Measurements from ENCODE around the gene ARID3A.

Gene ARID3A

DNA sequence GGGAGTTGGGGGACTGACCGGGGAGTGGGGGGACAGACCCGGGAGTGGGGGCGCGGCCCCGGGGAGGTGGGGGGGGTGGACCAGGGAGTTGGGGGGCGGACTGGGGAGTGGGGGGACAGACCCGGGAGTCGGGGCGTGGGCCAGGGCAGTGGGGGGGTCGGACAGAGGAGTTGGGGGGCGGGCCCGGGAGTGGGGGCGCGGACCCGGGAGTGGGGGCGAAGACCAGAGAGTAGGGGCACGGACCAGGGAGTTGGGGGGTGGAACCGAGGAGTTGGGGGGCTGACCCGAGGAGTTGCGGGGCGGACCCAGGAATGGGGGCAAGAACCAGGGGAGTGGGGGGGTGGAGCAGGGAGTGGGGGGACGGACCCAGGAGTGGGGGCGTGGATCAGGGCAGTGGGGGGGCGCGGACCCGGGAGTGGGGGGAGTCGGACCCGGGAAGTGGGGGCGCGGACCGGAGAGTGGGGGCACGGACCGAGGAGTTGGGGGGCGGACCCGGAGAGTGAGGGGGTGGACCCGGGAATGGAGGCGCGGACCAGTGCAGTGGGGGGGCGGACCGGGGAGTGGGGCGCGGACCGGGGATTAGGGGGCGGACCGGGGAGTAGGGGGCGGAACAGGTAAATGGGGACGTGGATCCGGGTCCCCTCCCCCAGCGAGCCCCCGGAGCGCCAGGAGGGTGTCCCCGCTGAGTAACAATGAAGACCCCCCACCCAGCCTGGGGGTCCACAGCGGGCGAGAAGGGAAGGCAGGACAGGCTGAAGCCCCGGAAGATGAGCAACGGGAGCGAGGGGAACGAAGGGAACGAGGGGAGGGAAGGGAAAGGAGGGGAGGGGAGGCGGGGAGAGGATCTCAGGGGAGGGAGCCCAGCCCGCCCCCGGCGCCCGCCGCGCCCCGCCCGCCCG, 13.4 kb upstream of the ARID3A start:
- DNase-seq: peak; percentile 39 to 59

- DNase-seq: peak; percentile 85 to 91
Observed at GRCh38 chr19:913080-913748, 12.6 kb upstream of the ARID3A start, which contains the start of gene R3HDM4. Gene R3HDM4, minus strand, starts transcription at chr19:913219. Its CDS starts 62 bp downstream, at chr19:913157.

DNA sequence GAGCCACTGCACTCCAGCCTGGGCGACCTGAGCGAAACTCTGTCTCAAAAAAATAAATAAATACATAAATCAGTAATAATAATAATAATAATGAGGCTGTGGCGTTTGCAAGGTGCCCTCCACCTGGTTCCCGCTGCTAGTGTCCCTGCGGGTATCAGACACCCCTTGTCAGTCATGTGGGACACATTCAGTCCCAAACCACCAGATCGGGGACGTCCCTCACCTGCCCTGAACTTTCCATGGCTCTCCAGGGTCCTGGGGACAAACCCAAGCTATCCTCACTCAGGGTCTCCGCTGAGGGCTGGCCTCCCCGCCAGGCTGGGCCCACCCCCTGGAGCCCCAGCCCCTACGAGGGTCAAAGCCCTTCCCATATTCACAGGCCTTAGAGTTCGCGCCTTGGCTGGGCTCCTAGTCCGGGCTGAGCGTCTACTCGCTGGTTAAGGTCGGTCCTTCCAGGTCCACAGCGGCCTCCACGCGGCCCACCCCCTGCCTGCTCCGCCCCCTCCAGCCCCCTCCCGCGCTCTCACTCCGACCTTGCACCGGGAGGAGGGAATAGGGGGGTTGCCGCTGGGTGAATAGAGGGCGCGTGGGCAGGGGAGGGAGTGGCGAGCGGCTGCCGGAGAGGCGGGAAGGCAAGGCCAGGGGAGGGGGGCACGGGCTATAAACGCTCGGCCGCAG, 9.1 kb upstream of the ARID3A start:
- no peak for DNase-seq

GRCh38 chr19:917323-918151, 8.3 kb upstream of the ARID3A start, which contains the start of gene KISS1R:
Gene KISS1R, plus strand, starts transcription at chr19:917333. Its CDS starts 170 bp downstream, at chr19:917503.
- peak; percentile 66 to 77 for DNase-seq

- no peak for DNase-seq
Observed at GRCh38 chr19:918152-918437, 7.7 kb upstream of the ARID3A start.

GRCh38 chr19:918481-919198, 7.2 kb upstream of the ARID3A start:
- no peak for DNase-seq

DNA sequence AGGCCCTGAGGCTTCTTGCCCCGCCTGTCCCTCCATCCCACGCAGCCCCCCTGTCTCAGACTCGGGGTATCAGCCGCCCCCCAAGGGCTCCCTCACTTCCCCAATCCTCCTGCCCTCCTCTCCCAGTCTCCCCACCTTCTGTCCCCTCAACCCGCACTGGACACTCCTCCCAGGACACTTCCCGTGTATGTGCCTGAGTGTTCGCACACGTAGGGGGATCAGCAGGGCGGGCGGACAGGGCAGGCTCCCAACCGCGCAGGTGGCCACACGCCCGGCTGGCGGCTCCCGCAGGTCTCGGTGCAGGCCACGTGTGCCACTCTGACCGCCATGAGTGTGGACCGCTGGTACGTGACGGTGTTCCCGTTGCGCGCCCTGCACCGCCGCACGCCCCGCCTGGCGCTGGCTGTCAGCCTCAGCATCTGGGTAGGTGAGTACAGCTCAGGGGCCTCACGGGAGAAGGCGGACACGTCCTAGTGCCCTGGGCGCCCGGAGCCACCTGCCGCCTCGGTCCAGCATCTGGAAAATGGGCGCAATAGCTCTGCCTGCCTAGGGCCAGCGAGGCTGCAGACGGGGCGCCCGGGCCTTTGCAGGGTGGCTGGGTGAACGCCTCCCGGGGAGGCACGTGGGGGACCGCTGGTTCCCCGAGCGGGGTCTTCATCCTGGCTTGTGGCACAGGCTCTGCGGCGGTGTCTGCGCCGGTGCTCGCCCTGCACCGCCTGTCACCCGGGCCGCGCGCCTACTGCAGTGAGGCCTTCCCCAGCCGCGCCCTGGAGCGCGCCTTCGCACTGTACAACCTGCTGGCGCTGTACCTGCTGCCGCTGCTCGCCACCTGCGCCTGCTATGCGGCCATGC, 6.4 kb upstream of the ARID3A start:
- DNase-seq: no peak

DNA sequence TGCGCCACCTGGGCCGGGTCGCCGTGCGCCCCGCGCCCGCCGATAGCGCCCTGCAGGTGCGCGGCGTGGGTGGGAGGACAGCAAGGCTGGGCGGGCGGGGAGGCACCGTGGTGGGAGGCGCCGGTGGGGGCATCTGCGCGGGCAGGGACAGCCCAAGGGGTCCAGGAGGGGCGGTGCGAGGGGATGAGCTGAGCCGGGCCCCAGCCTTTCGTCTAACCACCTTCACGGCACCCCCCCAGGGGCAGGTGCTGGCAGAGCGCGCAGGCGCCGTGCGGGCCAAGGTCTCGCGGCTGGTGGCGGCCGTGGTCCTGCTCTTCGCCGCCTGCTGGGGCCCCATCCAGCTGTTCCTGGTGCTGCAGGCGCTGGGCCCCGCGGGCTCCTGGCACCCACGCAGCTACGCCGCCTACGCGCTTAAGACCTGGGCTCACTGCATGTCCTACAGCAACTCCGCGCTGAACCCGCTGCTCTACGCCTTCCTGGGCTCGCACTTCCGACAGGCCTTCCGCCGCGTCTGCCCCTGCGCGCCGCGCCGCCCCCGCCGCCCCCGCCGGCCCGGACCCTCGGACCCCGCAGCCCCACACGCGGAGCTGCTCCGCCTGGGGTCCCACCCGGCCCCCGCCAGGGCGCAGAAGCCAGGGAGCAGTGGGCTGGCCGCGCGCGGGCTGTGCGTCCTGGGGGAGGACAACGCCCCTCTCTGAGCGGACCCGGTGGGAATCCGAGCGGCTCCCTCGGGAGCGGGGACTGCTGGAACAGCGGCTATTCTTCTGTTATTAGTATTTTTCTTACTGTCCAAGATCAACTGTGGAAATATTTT, 5.6 kb upstream of the ARID3A start:
- DNase-seq: peak; percentile 76 to 80

GRCh38 chr19:924553-925086, 1.2 kb upstream of the ARID3A start:
- DNase-seq: no peak

GRCh38 chr19:925087-925525, 729 bp upstream of the ARID3A start:
- peak in 1 of 2 donors; percentile 62 for DNase-seq

GRCh38 chr19:926323-926588, 421 bp downstream of the ARID3A start:
- no peak for DNase-seq

- peak; percentile 47 to 59 for DNase-seq
Observed at GRCh38 chr19:926589-927350, 935 bp downstream of the ARID3A start.

DNA sequence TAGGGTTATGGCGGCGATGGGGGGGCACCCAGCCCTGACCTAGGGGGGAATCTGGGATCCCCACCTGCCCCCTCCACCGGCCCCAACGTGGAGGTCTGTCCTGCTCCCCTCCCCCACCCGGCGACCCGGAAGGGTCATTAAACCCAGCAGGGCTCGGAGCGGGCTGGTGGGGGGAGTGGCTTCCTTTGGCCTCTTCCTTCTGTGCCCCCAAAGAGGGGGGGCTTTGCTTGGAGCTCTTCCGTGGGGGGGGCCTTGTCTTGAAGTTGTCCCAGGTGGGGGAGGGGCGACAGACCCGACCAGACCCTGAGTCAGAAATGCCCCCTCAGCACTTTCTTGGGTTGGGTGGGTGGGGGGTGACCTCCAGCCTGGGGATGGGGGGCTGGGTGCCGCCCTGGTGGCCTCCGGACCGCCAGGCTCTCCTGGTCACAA, 1.5 kb downstream of the ARID3A start:
- DNase-seq: no peak

GRCh38 chr19:927780-928401, 2.1 kb downstream of the ARID3A start:
- DNase-seq: no peak

- DNase-seq: no peak
Observed at GRCh38 chr19:928471-929202, 2.8 kb downstream of the ARID3A start.

GRCh38 chr19:929203-929890, 3.5 kb downstream of the ARID3A start:
- no peak for DNase-seq

DNA sequence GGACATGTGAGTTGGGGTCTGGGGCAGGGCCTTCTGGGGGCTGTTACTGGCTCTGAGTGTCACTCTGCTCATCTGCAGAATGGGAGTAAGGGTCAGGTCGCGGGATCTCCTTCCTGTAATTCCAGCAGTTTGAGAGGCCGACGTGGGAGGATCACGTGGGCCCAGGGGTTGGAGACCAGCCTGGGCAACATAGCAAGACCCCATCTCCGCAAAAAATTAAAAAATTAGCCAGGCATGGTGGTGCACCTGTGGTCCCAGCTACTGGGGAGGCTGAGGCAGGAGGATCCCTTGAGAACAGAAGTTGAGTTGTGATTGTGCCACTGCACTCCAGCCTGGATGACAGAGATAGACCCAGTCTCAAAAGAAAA, 4.0 kb downstream of the ARID3A start:
- no peak for DNase-seq
